Endothelial cell of hepatic sinusoid (primary cell): ENCODE data around the gene CCNJL.
"Not testable (repeated sequence)": the region's sequence is repeated elsewhere in the genome, so short reads cannot be mapped to it uniquely, and the experiment has no call there.

ENCODE experiments used
- in situ Hi-C: cut with HindIII; loops from 2 replicates; pipeline ENCODE4 v1.10.0; 2017; ENCODE audit warnings: low sequenced_read_pairs

The CCNJL gene

GRCh38 chr5:160339406-160340130 lies 27.2 kb upstream of the CCNJL start:
- in situ Hi-C loops = no loop called here

- in situ Hi-C loops = not testable (repeated sequence)
Observed at GRCh38 chr5:160334716-160335115, 22.4 kb upstream of the CCNJL start.

GRCh38 chr5:160333721-160334120 lies 21.4 kb upstream of the CCNJL start:
- in situ Hi-C loops = no loop called here

- in situ Hi-C loops = no loop called here
Observed at GRCh38 chr5:160330212-160330611, 17.8 kb upstream of the CCNJL start.

- in situ Hi-C loops = no loop called here
Observed at GRCh38 chr5:160327818-160328217, 15.5 kb upstream of the CCNJL start.

- in situ Hi-C loops = no loop called here
Observed at GRCh38 chr5:160326981-160327380, 14.6 kb upstream of the CCNJL start.

GRCh38 chr5:160325716-160326115 lies 13.4 kb upstream of the CCNJL start:
- in situ Hi-C loops = no loop called here

- in situ Hi-C loops = no loop called here
Observed at GRCh38 chr5:160324886-160325285, 12.5 kb upstream of the CCNJL start.

- in situ Hi-C loops = no loop called here
Observed at GRCh38 chr5:160318409-160318808, 6.0 kb upstream of the CCNJL start.

- in situ Hi-C loops = no loop called here
Observed at GRCh38 chr5:160317434-160317833, 5.1 kb upstream of the CCNJL start.

- in situ Hi-C loops = no loop called here
Observed at GRCh38 chr5:160315968-160316367, 3.6 kb upstream of the CCNJL start.

- in situ Hi-C loops = no loop called here
Observed at GRCh38 chr5:160312960-160313727, 780 bp upstream of the CCNJL start.

- in situ Hi-C loops = no loop called here
Observed at GRCh38 chr5:160311491-160312133, 752 bp downstream of the CCNJL start.

GRCh38 chr5:160310552-160311295 lies 1.6 kb downstream of the CCNJL start:
- in situ Hi-C loops = no loop called here

GRCh38 chr5:160310140-160310539 lies 2.2 kb downstream of the CCNJL start:
- in situ Hi-C loops = no loop called here

GRCh38 chr5:160306696-160307095 lies 5.7 kb downstream of the CCNJL start:
- in situ Hi-C loops = loop anchor here (5.0 kb wide), 1 partner anchor 74 kb away; no protein-coding TSS in a partner anchor

- in situ Hi-C loops = loop anchor here (5.0 kb wide), 1 partner anchor 73 kb away; no protein-coding TSS in a partner anchor
Observed at GRCh38 chr5:160305319-160305718, 7.0 kb downstream of the CCNJL start.

- in situ Hi-C loops = no loop called here
Observed at GRCh38 chr5:160303690-160304089, 8.7 kb downstream of the CCNJL start.

- in situ Hi-C loops = no loop called here
Observed at GRCh38 chr5:160298189-160298588, 14.2 kb downstream of the CCNJL start.

GRCh38 chr5:160297776-160298175 lies 14.6 kb downstream of the CCNJL start:
- in situ Hi-C loops = no loop called here

- in situ Hi-C loops = no loop called here
Observed at GRCh38 chr5:160297004-160297403, 15.4 kb downstream of the CCNJL start.
